ENCODE data around the gene LIPT2.
A peak's percentile ranks its signal among the peaks of the same experiment; 100 is the strongest.

Gene LIPT2

GRCh38 chr11:74494916-74495315 lies 1.4 kb upstream of the LIPT2 start:
- no peak for DNase-seq

GRCh38 chr11:74493791-74494630 lies 487 bp upstream of the LIPT2 start:
- peak in 1 of 2 experiments; percentile 77 for DNase-seq

- no peak for DNase-seq
Observed at GRCh38 chr11:74492084-74492483, 1.4 kb downstream of the LIPT2 start.

GRCh38 chr11:74490941-74491340 lies 2.6 kb downstream of the LIPT2 start:
- DNase-seq, result no peak

GRCh38 chr11:74487875-74488274 lies 5.6 kb downstream of the LIPT2 start:
- no peak for DNase-seq

- DNase-seq, result no peak
Observed at GRCh38 chr11:74485868-74486267, 7.7 kb downstream of the LIPT2 start.

GRCh38 chr11:74480688-74481417 lies 12.7 kb downstream of the LIPT2 start:
- no peak for DNase-seq

- no peak for DNase-seq
Observed at GRCh38 chr11:74479732-74480123, 13.8 kb downstream of the LIPT2 start.

GRCh38 chr11:74478877-74479731 lies 14.4 kb downstream of the LIPT2 start:
- no peak for DNase-seq

GRCh38 chr11:74476536-74476935 lies 17.0 kb downstream of the LIPT2 start:
- no peak for DNase-seq

- no peak for DNase-seq
Observed at GRCh38 chr11:74474316-74474715, 19.2 kb downstream of the LIPT2 start.

- no peak for DNase-seq
Observed at GRCh38 chr11:74473382-74474173, 19.9 kb downstream of the LIPT2 start.

GRCh38 chr11:74471668-74472429 lies 21.7 kb downstream of the LIPT2 start:
- no peak for DNase-seq

- no peak for DNase-seq
Observed at GRCh38 chr11:74471037-74471436, 22.5 kb downstream of the LIPT2 start.

- no peak for DNase-seq
Observed at GRCh38 chr11:74470526-74470925, 23.0 kb downstream of the LIPT2 start.

- DNase-seq, result no peak
Observed at GRCh38 chr11:74468936-74469335, 24.6 kb downstream of the LIPT2 start.

- DNase-seq, result no peak
Observed at GRCh38 chr11:74468521-74468920, 25.0 kb downstream of the LIPT2 start.

GRCh38 chr11:74468058-74468457 lies 25.5 kb downstream of the LIPT2 start:
- no peak for DNase-seq

GRCh38 chr11:74466916-74467885 lies 26.3 kb downstream of the LIPT2 start, which contains the start of gene KCNE3:
KCNE3 (minus strand) TSS chr11:74467549; CDS start chr11:74457563, 9,986 bp downstream.
- DNase-seq, result no peak

- no peak for DNase-seq
Observed at GRCh38 chr11:74465291-74465708, 28.2 kb downstream of the LIPT2 start.

Measured in NCI-H1930 (cell line).